ENCODE data around the gene SLC10A1.

GRCh38 chr14:69827560-69827959, 30.5 kb upstream of the SLC10A1 start:
- TF ChIP-seq CTCF (IDR thresholded peaks at IDR 0.05): no peak
- no peak for TF ChIP-seq POLR2A (IDR thresholded peaks at IDR 0.05)
- no peak for TF ChIP-seq POLR2AphosphoS5 (IDR thresholded peaks at IDR 0.05; ENCODE audit: insufficient read depth in 1 of 2, low read depth in 1 of 2)
